SK-N-SH treated with all-trans-retinoic acid at 6 μM for 48 hours (cell line): Measurements from ENCODE around the gene LRRC4C.

ENCODE experiments used
- ATAC-seq: fragments of 200-7000 bp; cut with Tn5 transposase; 3 replicates; pipeline ENCODE4 v1.9.1; 2020; ENCODE audit warnings: mild to moderate bottlenecking, moderate library complexity
- ARNTL ChIP-seq: fragments of 450-650 bp; formaldehyde crosslinking; IDR thresholded peaks from 2 replicates; pipeline ENCODE4 v1.5.0; 2020; ENCODE audit warnings: low read depth, mild to moderate bottlenecking, moderate library complexity, borderline replicate concordance
- CSDC2 ChIP-seq: fragments of 250-450 bp; sonication (Bioruptor Pico); IDR thresholded peaks from 2 replicates; pipeline ENCODE4 v1.5.0; 2020; ENCODE audit warnings: mild to moderate bottlenecking, moderate library complexity
- ESRRG ChIP-seq: fragments of 250-450 bp; sonication (Bioruptor Pico); IDR thresholded peaks from 2 replicates; pipeline ENCODE4 v1.6.1; 2021; ENCODE audit warnings: mild to moderate bottlenecking
- GLIS3 ChIP-seq: fragments of 250-450 bp; sonication (Bioruptor Pico); IDR thresholded peaks from 2 replicates; pipeline ENCODE4 v1.5.0; 2020; ENCODE audit warnings: mild to moderate bottlenecking, moderate library complexity
- ISL1 ChIP-seq: fragments of 250-450 bp; sonication (Bioruptor Pico); IDR thresholded peaks from 2 replicates; pipeline ENCODE4 v2.1.2; 2022; ENCODE audit warnings: mild to moderate bottlenecking, moderate library complexity
- OSR1 ChIP-seq: fragments of 250-450 bp; sonication (Bioruptor Pico); IDR thresholded peaks from 2 replicates; pipeline ENCODE4 v1.8.0; 2022; ENCODE audit warnings: moderate library complexity, mild to moderate bottlenecking, inconsistent platforms
- POU6F1 ChIP-seq: fragments of 250-450 bp; sonication (Bioruptor Pico); IDR thresholded peaks from 2 replicates; pipeline ENCODE4 v1.8.0; 2021; ENCODE audit warnings: low read depth, mild to moderate bottlenecking, moderate library complexity, borderline replicate concordance
- PPARA ChIP-seq: fragments of 250-450 bp; sonication (Bioruptor Pico); IDR thresholded peaks from 2 replicates; pipeline ENCODE4 v1.5.0; 2020; ENCODE audit warnings: mild to moderate bottlenecking, borderline replicate concordance
- RARB ChIP-seq: fragments of 250-450 bp; sonication (Bioruptor Pico); IDR thresholded peaks from 2 replicates; pipeline ENCODE4 v1.8.0; 2021; ENCODE audit warnings: mild to moderate bottlenecking, moderate library complexity
- SNAI2 ChIP-seq: fragments of 250-450 bp; sonication (Bioruptor Pico); IDR thresholded peaks from 2 replicates; pipeline ENCODE4 v1.5.0; 2020; ENCODE audit warnings: mild to moderate bottlenecking, moderate library complexity
- TCF4 ChIP-seq: fragments of 250-450 bp; sonication (Bioruptor Pico); IDR thresholded peaks from 2 replicates; pipeline ENCODE4 v1.8.0; 2021; ENCODE audit warnings: mild to moderate bottlenecking, moderate library complexity, borderline replicate concordance
- TOX ChIP-seq: fragments of 250-450 bp; sonication (Bioruptor Pico); IDR thresholded peaks from 2 replicates; pipeline ENCODE4 v1.8.0; 2021; ENCODE audit warnings: mild to moderate bottlenecking, moderate library complexity, borderline replicate concordance
- ZC3H10 ChIP-seq: fragments of 250-450 bp; sonication (Bioruptor Pico); IDR thresholded peaks from 2 replicates; pipeline ENCODE4 v1.5.1; 2021; ENCODE audit warnings: mild to moderate bottlenecking, moderate library complexity
- ZFP30 ChIP-seq: fragments of 450-650 bp; formaldehyde crosslinking; IDR thresholded peaks from 2 replicates; pipeline ENCODE4 v1.5.0; 2022; ENCODE audit warnings: mild to moderate bottlenecking, moderate library complexity
- ZNF565 ChIP-seq: fragments of 450-650 bp; formaldehyde crosslinking; conservative IDR thresholded peaks from 2 replicates; pipeline ENCODE4 v1.5.0; 2020; ENCODE audit warnings: low read depth, mild to moderate bottlenecking, moderate library complexity
- ZNF70 ChIP-seq: fragments of 450-650 bp; formaldehyde crosslinking; IDR thresholded peaks from 2 replicates; pipeline ENCODE4 v1.5.0; 2020; ENCODE audit warnings: mild to moderate bottlenecking, moderate library complexity
- ZNF8 ChIP-seq: fragments of 450-650 bp; formaldehyde crosslinking; IDR thresholded peaks from 2 replicates; pipeline ENCODE4 v1.5.0; 2020; ENCODE audit warnings: mild to moderate bottlenecking, moderate library complexity
- TF ChIP-seq, protein P1 (sequence below): fragments of 250-450 bp; sonication (Bioruptor Pico); IDR thresholded peaks from 2 replicates; pipeline ENCODE4 v1.5.1; 2020; ENCODE audit warnings: low read depth, mild to moderate bottlenecking, moderate library complexity
- TF ChIP-seq, protein P2 (sequence below): fragments of 250-450 bp; sonication (Bioruptor Pico); IDR thresholded peaks from 2 replicates; pipeline ENCODE4 v1.5.1; 2021; ENCODE audit warnings: mild to moderate bottlenecking, moderate library complexity
- TF ChIP-seq, protein P3 (sequence below): fragments of 250-450 bp; sonication (Bioruptor Pico); IDR thresholded peaks from 2 replicates; pipeline ENCODE4 v1.5.0; 2020; ENCODE audit warnings: mild to moderate bottlenecking, moderate library complexity

LRRC4C gene

DNA sequence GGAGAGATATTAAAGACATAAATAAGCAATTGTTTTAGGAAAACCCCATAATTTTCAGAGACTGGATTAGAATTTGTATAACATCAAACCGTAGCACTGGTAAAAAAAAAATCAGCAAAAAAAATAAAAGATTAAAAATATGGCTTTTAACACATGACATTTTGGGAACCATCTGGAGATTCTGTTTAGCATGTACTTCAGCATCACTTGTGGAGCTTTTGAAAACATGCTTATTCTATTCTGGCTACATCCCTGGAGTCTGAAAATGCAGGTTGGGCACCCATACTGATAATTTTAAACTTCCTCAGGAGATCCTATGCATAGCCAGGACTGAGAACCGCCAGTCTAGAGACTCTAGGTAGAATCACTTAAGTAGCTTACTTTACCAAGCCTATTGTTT, 1190.9 kb downstream of the LRRC4C start:
- ATAC-seq = no peak
- no peak for TF ChIP-seq RARB (CRISPR knock-in tag)
- TF ChIP-seq ZNF8 (CRISPR knock-in tag) = no peak

- no peak for ATAC-seq
- no peak for TF ChIP-seq ZNF70 (CRISPR knock-in tag)
- TF ChIP-seq GLIS3 = no peak
- TF ChIP-seq PPARA = no peak
- no peak for TF ChIP-seq OSR1
- no peak for TF ChIP-seq SNAI2 (CRISPR knock-in tag)
Measured at GRCh38 chr11:40255457-40255856, 1204.0 kb downstream of the LRRC4C start.

DNA sequence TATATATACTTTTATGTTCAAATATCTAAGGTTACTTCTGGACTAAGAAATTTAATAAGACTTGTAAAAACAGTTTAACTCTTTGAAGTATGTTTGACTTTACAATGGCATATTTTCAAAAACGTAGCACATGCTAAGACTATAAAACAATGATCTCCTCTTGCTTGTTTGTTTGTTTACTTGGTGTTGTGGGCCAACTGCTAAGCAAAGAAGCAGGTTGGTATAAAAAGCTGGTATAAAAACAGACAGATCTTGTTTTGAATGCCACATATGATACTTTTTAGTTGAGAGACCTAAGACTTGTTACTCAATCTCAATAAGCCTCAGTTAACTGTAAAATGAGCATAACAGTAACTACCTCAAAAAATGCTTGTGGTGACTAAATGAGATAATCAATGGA, 1206.3 kb downstream of the LRRC4C start:
- TF ChIP-seq ZNF8 (CRISPR knock-in tag) = no peak
- no peak for TF ChIP-seq TOX (CRISPR knock-in tag)
- TF ChIP-seq PPARA = no peak
- no peak for TF ChIP-seq CSDC2 (CRISPR knock-in tag)
- TF ChIP-seq ESRRG (CRISPR knock-in tag) = no peak
- no peak for TF ChIP-seq ISL1 (CRISPR knock-in tag)
- TF ChIP-seq, protein P1, sequence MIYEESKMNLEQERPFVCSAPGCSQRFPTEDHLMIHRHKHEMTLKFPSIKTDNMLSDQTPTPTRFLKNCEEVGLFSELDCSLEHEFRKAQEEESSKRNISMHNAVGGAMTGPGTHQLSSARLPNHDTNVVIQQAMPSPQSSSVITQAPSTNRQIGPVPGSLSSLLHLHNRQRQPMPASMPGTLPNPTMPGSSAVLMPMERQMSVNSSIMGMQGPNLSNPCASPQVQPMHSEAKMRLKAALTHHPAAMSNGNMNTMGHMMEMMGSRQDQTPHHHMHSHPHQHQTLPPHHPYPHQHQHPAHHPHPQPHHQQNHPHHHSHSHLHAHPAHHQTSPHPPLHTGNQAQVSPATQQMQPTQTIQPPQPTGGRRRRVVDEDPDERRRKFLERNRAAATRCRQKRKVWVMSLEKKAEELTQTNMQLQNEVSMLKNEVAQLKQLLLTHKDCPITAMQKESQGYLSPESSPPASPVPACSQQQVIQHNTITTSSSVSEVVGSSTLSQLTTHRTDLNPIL (CRISPR knock-in tag) = no peak
- TF ChIP-seq, protein P2, sequence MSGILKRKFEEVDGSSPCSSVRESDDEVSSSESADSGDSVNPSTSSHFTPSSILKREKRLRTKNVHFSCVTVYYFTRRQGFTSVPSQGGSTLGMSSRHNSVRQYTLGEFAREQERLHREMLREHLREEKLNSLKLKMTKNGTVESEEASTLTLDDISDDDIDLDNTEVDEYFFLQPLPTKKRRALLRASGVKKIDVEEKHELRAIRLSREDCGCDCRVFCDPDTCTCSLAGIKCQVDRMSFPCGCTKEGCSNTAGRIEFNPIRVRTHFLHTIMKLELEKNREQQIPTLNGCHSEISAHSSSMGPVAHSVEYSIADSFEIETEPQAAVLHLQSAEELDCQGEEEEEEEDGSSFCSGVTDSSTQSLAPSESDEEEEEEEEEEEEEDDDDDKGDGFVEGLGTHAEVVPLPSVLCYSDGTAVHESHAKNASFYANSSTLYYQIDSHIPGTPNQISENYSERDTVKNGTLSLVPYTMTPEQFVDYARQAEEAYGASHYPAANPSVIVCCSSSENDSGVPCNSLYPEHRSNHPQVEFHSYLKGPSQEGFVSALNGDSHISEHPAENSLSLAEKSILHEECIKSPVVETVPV = no peak
- TF ChIP-seq, protein P3, sequence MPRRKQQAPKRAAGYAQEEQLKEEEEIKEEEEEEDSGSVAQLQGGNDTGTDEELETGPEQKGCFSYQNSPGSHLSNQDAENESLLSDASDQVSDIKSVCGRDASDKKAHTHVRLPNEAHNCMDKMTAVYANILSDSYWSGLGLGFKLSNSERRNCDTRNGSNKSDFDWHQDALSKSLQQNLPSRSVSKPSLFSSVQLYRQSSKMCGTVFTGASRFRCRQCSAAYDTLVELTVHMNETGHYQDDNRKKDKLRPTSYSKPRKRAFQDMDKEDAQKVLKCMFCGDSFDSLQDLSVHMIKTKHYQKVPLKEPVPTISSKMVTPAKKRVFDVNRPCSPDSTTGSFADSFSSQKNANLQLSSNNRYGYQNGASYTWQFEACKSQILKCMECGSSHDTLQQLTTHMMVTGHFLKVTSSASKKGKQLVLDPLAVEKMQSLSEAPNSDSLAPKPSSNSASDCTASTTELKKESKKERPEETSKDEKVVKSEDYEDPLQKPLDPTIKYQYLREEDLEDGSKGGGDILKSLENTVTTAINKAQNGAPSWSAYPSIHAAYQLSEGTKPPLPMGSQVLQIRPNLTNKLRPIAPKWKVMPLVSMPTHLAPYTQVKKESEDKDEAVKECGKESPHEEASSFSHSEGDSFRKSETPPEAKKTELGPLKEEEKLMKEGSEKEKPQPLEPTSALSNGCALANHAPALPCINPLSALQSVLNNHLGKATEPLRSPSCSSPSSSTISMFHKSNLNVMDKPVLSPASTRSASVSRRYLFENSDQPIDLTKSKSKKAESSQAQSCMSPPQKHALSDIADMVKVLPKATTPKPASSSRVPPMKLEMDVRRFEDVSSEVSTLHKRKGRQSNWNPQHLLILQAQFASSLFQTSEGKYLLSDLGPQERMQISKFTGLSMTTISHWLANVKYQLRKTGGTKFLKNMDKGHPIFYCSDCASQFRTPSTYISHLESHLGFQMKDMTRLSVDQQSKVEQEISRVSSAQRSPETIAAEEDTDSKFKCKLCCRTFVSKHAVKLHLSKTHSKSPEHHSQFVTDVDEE (CRISPR knock-in tag) = no peak
- ATAC-seq = no peak

DNA sequence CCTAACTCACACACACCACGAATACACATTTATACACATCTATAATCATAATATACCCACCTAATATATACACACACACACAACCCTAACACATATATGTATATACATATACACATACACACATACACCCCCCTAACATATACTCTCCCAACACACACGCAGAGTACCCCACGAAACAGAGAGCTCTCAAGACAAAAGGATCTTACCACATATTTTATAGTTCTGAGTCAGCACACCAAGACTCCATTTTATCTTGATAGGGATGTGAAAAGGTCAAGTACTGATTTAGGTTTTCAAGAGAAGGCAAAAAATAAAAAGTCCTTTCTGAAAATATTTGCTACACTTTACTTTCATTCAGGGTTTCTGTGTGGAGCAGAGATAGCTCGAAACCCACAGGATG, 1207.2 kb downstream of the LRRC4C start:
- no peak for ATAC-seq
- TF ChIP-seq, protein P3 (CRISPR knock-in tag) = no peak
- TF ChIP-seq ZFP30 (CRISPR knock-in tag) (no peak), GLIS3 (no peak), ZC3H10 (CRISPR knock-in tag) (no peak), ZNF565 (CRISPR knock-in tag) (no peak), ZNF8 (CRISPR knock-in tag) (no peak)

DNA sequence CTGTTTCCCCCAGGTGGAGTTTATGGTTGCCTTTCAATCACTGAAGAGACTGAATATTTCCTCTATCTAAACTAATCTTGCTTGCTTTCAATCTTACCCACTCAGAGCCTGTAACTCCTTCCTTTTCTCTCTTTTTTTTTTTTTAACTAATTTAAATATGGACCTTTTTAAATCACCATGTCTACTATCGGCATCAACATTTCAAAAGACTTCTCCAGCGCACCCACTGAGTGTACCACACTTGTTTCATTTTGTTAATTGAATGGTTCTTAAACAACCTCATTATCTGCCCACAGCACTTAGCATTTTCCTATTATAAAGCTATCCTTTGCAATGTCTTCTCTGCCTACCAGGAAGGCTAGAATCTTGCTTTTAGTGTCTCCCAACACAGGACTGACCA, 1212.5 kb downstream of the LRRC4C start:
- ATAC-seq = no peak
- TF ChIP-seq TCF4 (CRISPR knock-in tag) (no peak), ARNTL (CRISPR knock-in tag) (no peak), POU6F1 (no peak)
- TF ChIP-seq, all 23 proteins: peak for 0
